Activated CD4-positive, alpha-beta T cell treated with anti-CD3 and anti-CD28 coated beads, Interleukin-2, amount 50 U/mL, for 24 hours (primary cell): Measurements from ENCODE around the gene FAM184A.
"Not testable (repeated sequence)": the region's sequence is repeated elsewhere in the genome, so short reads cannot be mapped to it uniquely, and the experiment has no call there.

Source experiments
- DNase-seq, 2 donors: peaks; one replicate each; pipeline ENCODE4 v3.0.0-alpha.2; 2020; ENCODE audit warnings: low read depth in 1 of 2, low spot score in 1 of 2

FAM184A gene, protein sequence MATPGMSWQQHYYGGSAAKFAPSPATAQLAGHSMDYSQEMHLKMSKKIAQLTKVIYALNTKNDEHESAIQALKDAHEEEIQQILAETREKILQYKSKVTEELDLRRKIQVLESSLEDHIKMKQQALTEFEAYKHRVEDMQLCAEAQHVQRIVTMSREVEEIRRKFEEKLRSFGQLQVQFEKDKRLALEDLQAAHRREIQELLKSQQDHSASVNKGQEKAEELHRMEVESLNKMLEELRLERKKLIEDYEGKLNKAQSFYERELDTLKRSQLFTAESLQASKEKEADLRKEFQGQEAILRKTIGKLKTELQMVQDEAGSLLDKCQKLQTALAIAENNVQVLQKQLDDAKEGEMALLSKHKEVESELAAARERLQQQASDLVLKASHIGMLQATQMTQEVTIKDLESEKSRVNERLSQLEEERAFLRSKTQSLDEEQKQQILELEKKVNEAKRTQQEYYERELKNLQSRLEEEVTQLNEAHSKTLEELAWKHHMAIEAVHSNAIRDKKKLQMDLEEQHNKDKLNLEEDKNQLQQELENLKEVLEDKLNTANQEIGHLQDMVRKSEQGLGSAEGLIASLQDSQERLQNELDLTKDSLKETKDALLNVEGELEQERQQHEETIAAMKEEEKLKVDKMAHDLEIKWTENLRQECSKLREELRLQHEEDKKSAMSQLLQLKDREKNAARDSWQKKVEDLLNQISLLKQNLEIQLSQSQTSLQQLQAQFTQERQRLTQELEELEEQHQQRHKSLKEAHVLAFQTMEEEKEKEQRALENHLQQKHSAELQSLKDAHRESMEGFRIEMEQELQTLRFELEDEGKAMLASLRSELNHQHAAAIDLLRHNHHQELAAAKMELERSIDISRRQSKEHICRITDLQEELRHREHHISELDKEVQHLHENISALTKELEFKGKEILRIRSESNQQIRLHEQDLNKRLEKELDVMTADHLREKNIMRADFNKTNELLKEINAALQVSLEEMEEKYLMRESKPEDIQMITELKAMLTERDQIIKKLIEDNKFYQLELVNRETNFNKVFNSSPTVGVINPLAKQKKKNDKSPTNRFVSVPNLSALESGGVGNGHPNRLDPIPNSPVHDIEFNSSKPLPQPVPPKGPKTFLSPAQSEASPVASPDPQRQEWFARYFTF

DNA sequence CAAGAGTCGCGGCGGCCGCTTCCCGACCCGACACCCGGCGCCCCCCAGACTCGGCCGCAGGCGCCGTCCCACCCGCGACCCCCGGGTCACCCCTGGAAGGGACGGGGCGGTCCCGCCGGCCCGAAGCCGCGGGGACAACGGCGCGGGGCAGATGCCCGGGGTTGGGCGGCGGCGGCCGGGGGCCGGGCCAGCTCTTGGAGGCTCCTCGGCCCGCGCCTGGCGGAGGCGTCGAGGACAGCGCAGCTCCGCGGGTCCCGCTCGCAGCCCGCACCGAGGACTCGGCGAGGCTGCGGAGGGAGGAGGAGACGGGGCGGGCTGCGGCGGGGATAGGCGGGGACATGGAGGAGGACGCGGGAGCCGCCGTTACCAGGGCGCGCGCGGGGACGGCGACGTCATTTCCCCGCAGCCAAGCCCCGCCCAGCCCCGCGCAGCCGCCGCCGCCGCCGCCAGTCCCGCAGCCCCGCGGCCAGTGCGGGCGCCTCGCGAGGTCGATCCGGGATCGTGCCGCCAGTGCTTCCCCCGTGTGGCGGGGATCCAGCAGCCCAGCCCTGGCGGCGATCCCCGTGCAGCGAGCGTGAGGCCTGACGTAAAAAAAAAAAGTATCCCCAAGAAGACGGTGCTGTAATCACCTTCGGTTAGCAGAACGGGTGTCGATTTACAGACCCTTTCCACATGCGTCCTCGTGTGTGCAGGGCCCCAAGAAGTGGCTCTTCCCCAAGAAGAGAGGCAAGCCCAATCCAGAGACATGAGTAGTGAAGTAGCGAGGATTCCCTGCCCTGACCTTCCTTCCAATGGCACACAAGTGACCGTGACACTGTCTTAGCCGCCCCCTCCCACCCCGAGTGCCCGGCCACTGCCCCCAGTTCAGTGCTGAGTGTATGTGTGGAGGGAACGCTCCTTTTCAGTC, at the start of gene FAM184A:
Gene FAM184A (minus strand): TSS at position 289 of the 907 bp plus-strand sequence. CDS start 365 bp downstream, outside the sequence.
- peak; percentile 35 to 37 for DNase-seq

GRCh38 chr6:119127627-119128026, 49.2 kb upstream of the FAM184A start:
- DNase-seq: no peak

- no peak for DNase-seq
Observed at GRCh38 chr6:119126826-119127225, 48.4 kb upstream of the FAM184A start.

DNA sequence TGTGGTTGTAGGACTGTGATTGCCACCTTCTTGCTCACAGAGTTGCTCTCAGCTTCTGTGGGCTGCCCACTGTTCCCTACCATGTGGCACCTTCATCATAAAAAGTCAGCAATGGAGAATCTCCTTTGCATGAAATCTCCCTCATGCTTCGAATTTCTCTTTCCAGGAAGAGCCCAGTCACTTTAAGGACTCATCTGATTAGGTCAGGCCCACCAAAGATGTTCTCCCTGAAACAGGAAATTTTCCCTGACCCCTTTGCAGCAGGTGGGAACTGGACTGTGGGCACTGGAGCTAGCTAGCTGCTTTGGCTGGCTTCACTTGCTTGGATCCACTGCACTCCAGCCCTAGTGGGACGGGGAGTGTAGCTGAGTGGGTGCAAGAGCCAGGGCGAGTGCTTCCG, 47.7 kb upstream of the FAM184A start:
- DNase-seq: no peak

DNA sequence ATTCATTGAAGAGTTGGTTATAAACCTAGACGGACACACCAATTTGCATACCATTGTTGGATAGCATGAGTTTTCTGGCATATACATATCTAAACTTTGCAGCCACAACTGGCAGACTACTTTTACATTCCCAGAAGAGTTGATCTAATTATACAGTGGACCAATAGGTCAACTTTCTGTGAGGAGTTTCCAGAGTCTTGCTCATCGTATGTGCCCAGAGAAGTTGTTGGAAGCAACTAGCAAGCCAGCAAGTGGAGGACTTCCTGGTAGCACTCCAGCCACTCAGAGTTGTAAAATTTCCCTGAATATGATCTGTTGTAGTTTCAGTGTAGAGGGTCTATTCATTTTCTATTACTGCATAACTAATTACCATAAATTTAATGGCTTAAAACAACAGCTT, 47.1 kb upstream of the FAM184A start:
- no peak for DNase-seq

GRCh38 chr6:119124079-119124824, 45.8 kb upstream of the FAM184A start:
- no peak for DNase-seq

GRCh38 chr6:119122336-119122735, 43.9 kb upstream of the FAM184A start:
- DNase-seq: no peak

DNA sequence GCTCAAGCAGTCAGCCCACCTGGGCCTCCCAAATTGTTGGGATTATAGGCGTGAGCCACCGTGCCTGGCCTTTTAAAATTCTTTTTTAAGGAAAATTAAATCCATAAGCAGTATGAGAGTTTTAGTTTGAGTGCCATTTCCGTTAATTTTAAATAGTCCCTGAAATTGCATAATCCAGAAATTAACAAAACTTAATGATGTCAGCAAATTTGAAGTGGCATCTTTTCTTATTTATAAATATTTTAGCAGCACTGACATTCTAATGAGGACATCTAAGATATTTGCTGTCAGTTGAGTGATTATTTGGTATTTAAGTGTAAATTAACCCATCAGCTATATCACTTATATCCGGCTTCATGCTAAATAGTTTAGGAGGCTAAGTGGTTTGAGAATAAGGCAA, 42.9 kb upstream of the FAM184A start:
- no peak for DNase-seq

DNA sequence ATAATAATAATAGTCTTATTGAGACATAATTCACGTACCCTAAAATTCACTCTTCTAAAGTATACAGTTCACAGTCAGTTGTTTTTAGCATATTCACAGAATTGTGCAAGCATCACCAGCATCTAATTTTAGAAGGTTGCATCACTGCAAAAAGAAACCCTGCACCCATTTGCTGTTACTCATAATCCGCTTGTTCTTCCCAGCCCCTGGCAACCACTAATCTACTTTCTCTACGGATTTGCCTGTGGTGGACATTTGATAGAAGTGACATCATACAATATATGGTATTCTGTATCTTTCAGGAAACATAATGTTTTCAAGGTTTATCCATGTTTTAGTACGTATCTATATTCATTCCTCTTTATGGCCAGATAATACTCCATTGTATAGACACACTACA, 41.5 kb upstream of the FAM184A start:
- DNase-seq: no peak

GRCh38 chr6:119119062-119119461, 40.6 kb upstream of the FAM184A start:
- DNase-seq: not testable (repeated sequence)

GRCh38 chr6:119116712-119117281, 38.3 kb upstream of the FAM184A start:
- DNase-seq: no peak

- no peak for DNase-seq
Observed at GRCh38 chr6:119113961-119114360, 35.5 kb upstream of the FAM184A start.

GRCh38 chr6:119112812-119113530, 34.5 kb upstream of the FAM184A start:
- no peak for DNase-seq

DNA sequence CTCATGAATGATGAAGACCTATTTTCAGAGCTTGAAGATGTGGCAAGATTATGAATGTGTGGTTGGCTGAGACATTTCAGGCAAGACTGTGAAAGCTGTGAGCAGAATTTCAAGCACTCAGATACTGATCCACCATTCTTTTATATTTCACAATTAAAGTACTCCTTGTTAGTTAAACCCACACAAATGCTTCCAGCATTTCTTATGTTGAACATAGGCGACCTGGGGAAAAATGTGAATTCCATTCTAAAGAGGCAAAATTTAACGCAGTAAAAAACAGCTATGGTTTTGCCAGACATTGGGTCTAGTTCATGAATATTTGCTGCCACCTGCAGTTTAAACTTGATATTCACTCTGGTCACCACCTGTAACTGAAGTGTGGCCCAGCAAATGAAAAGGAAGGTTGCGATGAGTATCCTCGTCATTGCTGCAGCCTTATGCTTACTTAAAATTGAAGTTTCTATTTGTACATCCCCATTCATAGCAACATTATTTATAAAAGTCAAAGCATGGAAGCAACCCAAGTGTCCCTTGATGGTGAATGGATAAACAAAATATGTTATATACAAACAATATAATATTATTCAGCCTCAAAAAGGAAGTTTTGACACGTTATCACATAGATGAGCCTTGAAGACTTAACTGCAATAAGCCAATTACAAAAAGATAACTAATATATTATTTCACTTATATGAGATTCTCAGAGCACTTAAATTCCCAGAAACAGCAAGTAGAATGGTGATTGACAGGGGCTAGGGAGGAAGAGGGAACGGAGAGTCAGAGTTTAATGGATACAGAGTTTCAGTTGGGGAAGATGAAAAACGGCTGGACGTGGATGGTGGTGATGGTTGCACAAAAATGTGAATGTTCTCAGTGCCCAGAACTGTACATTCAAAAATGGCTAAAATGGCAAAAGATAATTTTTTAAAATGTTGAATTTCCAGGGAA, 32.4 kb upstream of the FAM184A start:
- peak in 1 of 2 donors; percentile 59 for DNase-seq

GRCh38 chr6:119109654-119110325, 31.3 kb upstream of the FAM184A start:
- no peak for DNase-seq

DNA sequence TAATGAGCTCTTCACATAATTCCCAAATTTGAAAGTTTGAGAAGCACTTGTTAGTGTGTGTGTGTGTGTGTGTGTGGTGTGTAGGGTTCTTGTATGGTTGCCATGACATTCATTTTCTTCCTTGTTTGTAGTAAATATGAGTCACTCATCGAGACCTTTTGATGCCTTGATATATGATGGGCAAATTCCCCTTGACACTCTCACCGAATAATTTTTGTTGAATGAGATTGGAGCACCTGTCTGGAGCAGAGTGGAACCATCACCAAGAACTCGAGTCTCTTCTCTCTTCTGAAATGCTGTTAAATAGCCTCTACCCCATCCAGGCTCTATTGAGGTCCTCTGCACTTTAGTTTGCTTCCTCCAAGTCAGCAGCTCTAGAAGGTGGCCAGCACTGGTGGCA, 29.6 kb upstream of the FAM184A start:
- no peak for DNase-seq

DNA sequence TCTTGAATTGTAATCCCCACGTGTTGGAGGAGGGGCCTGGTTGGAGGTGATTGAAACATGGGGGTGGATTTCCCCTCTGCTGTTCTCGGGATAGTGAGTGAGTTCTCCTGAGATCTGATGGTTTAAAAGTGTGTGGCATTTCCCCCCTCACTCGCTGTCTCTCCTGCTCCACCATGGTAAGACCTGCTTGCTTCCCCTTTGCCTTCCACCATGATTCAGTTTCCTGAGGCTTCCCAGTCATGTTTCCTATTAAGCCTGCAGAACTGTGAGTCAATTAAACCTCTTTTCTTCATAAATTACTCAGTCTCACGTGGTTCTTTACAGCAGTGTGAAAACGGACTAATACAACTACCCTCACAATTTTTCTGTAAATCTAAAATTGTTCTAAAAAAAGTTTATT, 26.8 kb upstream of the FAM184A start:
- DNase-seq: no peak
